PFSK-1 (cell line): ENCODE measurements around the gene HELZ.

Source experiments
- FOXP2 ChIP-seq: optimal IDR thresholded peaks from 2 replicates; pipeline ENCODE3; 2011; ENCODE audit warnings: borderline replicate concordance, control low read depth, inconsistent platforms; ENCODE audit not compliant: insufficient read depth; ENCODE audit errors: extremely low read length, extremely low read depth
- POLR2AphosphoS5 ChIP-seq: IDR thresholded peaks from 2 replicates; pipeline ENCODE4 v1.6.1; 2012; ENCODE audit warnings: low read depth, mild to moderate bottlenecking, control low read depth, low read length, moderate library complexity
- REST ChIP-seq, 2 experiments: IDR thresholded peaks; 2 replicates each; pipeline versions ENCODE4 v1.6.1 to v1.8.0; 2011 to 2012; ENCODE audit warnings: low read depth in 2 of 2, low read length in 2 of 2, control low read depth in 1 of 2, inconsistent platforms in 1 of 2, mild to moderate bottlenecking in 1 of 2, moderate library complexity in 1 of 2; ENCODE audit not compliant: insufficient read depth in 1 of 2
- SIN3A ChIP-seq: IDR thresholded peaks from 2 replicates; pipeline ENCODE4 v1.6.1; 2012; ENCODE audit warnings: mild to moderate bottlenecking, low read length, moderate library complexity, borderline replicate concordance; ENCODE audit not compliant: insufficient read depth
- TAF1 ChIP-seq: IDR thresholded peaks from 2 replicates; pipeline ENCODE4 v1.6.1; 2012; ENCODE audit warnings: low read length, control low read depth, borderline replicate concordance; ENCODE audit not compliant: insufficient read depth

HELZ gene

GRCh38 chr17:67053438-67054000, 191.5 kb downstream of the HELZ start:
- TF ChIP-seq FOXP2: no peak
- TF ChIP-seq SIN3A: no peak
- no peak for TF ChIP-seq TAF1
- TF ChIP-seq REST (IDR thresholded peaks at IDR 0.05; ENCODE audit: insufficient read depth in 1 of 2, low read depth in 2 of 2, low read length in 2 of 2): no peak
- no peak for TF ChIP-seq POLR2AphosphoS5

- TF ChIP-seq TAF1 (no peak), REST (IDR thresholded peaks at IDR 0.05; ENCODE audit: insufficient read depth in 1 of 2, low read depth in 2 of 2, low read length in 2 of 2) (no peak), POLR2AphosphoS5 (no peak), FOXP2 (no peak), SIN3A (no peak)
Measured at GRCh38 chr17:67052720-67053437, 192.1 kb downstream of the HELZ start.

GRCh38 chr17:67051837-67052236, 193.2 kb downstream of the HELZ start:
- TF ChIP-seq SIN3A (no peak), TAF1 (no peak), REST (IDR thresholded peaks at IDR 0.05; ENCODE audit: insufficient read depth in 1 of 2, low read depth in 2 of 2, low read length in 2 of 2) (no peak), FOXP2 (no peak), POLR2AphosphoS5 (no peak)

- TF ChIP-seq TAF1 (no peak), SIN3A (no peak), REST (IDR thresholded peaks at IDR 0.05; ENCODE audit: insufficient read depth in 1 of 2, low read depth in 2 of 2, low read length in 2 of 2) (no peak), FOXP2 (no peak), POLR2AphosphoS5 (no peak)
Measured at GRCh38 chr17:67051155-67051538, 193.8 kb downstream of the HELZ start.
